HG03095 (cell line): ENCODE measurements around the gene EPB41L4A.
"Not testable (repeated sequence)": the region's sequence is repeated elsewhere in the genome, so short reads cannot be mapped to it uniquely, and the experiment has no call there.

ENCODE experiments used
- ATAC-seq: cut with Tn5 transposase; IDR thresholded peaks from one replicate; pipeline ENCODE4 v1.9.1; 2021; ENCODE audit warnings: moderate library complexity; ENCODE audit not compliant: unreplicated experiment

The EPB41L4A gene

GRCh38 chr5:112263469-112263868, 155.6 kb downstream of the EPB41L4A start:
- ATAC-seq, result no peak

GRCh38 chr5:112258571-112258970, 160.5 kb downstream of the EPB41L4A start:
- ATAC-seq, result no peak

GRCh38 chr5:112257976-112258375, 161.1 kb downstream of the EPB41L4A start:
- no peak for ATAC-seq

DNA sequence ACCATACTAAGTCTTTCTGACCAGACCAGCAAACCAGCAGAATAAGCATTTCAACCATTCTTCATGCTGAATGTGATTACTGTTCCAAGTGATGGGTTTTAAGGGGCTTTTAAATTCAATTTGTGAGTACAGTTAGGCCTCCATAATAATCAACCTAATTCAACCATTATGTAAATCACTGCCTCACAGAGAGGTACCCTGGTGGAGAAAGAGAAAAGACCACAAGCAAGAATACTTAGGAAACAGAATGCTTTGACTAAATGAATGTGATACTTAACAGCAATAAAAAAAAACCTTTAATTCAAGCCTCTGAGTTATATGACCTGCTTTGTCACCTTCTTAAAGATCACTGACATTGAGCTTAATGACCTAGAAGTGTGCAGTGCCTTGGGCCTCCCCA, 162.1 kb downstream of the EPB41L4A start:
- ATAC-seq, result no peak

- ATAC-seq, result no peak
Observed at GRCh38 chr5:112254303-112254702, 164.8 kb downstream of the EPB41L4A start.

DNA sequence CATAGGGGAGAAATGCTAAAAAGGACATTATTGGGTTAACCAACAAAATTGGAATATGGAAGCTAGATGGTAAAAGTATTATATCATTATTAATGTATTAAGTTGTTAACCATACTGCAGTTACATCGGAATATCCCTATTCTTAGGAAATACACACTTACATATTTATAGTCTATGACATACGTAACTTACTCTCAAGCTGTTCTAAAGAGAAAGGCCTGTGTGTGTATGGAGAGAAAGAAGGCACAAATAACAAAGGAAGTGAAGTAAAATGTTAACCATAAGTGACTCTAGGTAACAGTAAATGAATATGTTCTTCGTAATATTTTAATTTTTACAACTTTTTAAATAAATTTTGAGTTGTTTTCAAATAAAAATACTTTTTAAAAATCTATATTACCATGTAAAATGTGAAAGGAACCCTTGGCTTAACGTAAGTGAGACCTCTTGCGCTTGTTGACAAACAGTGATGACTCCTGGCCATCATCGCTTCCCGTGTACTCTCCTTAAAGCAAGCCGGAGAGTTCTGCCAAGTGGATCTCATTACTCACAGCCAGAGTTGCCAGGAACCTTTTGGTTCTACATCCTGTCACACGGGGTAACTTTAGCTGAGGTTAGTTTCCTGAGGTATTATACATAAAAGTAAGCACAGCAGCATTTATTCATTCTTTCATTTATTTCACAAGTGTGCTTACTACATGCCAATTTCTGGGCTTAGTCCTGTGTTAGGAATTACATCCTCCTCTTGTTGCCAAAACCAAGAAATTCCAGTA, 165.4 kb downstream of the EPB41L4A start:
- no peak for ATAC-seq

DNA sequence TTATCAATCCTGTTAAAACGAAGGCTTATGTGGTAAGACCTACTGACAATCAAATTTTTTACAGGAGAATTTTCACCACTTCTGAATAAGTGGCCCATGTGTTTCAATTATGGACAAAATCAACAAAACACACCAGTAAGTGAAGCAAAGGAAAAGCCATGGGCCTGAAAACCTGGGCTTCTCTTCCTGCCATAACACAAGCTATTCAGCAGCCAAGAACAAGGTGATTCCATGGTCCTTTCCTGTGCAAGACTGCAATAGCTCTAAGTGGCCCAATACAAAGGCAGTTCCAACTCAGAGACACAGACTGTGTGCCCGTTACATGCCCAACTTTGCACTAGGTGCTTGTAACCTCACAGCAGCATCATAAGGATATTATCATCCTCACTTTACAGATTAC, 168.5 kb downstream of the EPB41L4A start:
- no peak for ATAC-seq

DNA sequence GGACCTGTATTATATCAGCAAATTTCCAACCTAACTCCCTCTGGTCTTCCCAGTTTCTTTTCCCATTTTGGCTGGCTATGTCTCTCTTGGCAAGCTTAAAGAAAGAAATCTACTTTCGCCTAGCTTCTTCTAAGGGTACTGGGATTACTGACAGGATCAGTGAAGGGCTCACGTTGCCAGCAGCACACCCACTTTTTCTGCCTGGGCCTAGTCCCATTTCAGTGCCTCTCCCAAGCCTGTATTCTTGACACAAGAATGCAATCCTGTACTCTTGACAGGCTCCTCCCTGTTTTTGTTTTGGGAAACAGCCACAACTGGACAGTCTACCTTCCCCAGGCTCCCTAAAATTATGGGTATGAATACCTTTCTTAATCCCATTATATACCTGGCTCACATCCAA, 170.5 kb downstream of the EPB41L4A start:
- no peak for ATAC-seq

DNA sequence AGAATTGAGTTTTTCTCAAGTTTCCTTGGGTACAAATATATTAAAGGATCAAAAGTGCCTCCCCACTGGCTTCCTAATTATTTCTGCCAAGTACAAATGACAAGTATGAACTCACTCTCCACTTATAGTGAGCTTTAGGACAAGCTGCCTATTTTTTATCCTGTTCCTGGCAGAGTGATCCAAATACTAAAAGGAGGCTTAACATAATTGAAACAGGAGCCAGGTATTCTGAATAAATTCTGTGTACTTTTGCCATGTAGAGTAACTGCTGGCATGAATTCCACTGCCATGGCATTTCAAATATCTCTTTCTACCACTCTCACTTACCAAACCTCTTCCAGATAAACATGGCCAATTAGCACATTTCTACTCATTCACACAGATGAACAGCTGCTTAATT, 171.1 kb downstream of the EPB41L4A start:
- no peak for ATAC-seq

- ATAC-seq, result no peak
Observed at GRCh38 chr5:112245656-112246055, 173.4 kb downstream of the EPB41L4A start.

DNA sequence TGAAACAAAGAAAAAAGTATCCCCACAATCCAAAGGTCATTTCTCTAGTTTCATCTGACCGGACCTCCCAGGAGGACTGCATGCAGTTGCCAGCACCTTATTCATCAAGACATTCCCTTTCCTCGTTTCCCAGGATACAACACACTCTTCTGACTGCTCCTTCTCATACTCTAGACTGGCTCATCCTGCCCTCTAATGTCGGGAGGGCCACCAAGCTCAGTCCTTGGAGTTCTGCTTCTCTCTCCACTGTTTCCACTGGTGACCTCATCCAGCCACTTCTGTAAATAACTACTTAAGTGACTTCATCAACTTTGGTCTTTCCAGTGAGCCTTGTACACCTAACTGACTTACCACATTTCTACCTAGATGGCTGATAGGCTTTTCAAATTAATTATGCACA, 179.1 kb downstream of the EPB41L4A start:
- ATAC-seq, result no peak

DNA sequence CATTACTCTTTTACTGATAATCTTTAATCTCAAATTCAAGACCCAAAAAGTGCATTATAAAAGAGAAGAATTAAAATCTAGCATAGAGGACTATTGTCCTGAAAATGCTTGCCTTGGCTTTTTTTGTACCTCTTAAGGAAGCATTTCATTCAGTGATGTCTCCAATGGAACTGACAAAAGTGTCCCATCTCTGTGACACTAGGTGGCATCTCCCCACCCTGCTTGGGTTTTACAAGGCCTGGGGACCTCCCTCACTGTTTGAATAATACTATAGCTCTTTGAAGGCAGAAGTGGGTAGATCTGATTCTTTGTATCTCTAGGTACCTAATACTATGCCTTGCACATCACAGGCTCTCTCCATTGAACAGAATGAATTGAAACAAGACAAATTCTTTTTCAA, 180.6 kb downstream of the EPB41L4A start:
- ATAC-seq, result no peak

DNA sequence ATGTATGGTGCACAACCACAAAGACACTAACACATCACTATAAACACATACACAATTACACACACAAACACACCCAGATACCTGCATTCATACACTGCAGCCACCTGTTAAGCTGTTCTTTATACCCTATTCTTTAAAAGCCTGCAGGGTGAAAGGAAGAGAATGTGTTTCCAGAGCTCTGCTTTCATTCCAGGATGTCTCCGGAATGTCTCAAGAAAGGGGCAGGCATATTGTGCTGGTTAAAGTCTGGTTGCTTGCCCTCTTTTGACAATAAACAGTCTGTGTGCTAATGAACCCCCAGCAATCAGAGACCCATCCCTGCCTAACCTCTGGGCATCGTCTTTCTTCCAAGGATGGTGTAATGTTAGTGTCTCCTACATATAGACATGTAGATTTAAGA, 181.6 kb downstream of the EPB41L4A start:
- ATAC-seq, result no peak

GRCh38 chr5:112234000-112234399, 185.1 kb downstream of the EPB41L4A start:
- no peak for ATAC-seq

- no peak for ATAC-seq
Observed at GRCh38 chr5:112232667-112233066, 186.4 kb downstream of the EPB41L4A start.

DNA sequence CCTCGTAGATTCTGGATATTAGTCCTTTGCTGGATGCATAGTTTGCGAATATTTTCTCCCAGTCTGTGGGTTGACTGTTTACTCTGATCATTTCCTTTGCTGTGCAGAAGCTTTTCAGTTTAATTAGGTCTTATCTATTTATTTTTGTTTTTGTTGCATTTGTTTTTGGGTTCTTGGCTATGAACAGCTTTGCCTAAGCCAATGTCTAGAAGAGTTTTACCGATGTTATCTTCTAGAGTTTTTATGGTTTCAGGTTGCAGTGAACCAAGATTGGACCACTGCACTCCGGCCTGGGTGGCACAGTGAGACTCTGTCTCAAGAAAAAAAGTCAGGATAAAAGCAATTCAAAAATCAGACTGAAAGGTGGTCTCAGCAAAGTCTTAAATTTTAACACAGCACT, 188.5 kb downstream of the EPB41L4A start:
- no peak for ATAC-seq

DNA sequence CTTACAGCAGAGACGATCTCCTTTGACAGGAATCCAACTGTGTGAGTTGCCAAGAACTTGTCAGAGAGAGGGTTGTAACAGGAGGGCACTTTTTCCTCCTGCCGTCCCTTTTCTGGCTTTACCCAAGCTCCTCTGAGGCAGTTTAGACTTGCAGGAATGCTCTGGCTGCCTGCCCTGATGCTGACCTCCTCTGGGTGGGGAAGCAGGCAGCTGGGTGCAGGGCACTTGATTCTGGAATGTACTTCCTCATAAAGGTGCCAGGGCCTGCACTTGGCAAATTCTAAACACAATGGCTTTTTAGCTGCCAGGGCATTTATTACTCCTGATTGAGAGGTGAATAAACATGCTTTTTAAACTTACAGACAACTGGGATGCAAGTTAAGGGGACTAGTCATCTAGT, 190.4 kb downstream of the EPB41L4A start:
- ATAC-seq, result no peak

DNA sequence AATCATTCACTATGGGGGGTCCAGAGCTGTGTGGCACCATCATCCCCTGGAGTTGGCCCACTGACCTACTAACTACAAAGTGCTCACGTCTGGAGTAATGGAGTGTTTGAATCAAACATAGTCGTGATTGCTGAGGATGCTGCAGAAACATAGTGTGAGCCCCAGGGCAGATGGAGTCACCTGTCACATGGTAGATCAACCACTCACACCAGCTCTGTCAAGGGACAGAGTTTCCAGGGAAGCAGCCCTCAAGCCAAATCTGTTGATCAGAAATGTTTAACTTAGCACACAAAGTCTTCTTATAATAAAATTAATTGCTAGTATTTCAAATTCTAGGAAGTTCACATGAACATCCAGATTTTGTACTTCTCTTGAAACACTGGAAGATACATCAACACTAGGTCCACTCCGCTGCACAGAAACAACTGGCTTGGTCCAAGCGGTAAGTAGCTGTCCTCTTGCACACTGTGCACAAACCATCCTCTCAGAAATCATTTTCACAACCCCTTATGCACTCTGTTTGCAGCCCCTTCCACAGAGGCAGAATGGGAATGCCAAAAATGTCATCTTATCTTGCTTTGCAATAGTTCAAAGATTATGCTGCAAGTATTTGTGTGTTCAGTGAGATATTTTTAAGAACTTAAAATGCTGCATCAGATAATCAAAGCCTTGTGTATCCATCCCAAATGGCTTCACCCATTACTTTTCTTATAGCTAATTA, 191.0 kb downstream of the EPB41L4A start:
- no peak for ATAC-seq

GRCh38 chr5:112226215-112226614, 192.9 kb downstream of the EPB41L4A start:
- no peak for ATAC-seq

DNA sequence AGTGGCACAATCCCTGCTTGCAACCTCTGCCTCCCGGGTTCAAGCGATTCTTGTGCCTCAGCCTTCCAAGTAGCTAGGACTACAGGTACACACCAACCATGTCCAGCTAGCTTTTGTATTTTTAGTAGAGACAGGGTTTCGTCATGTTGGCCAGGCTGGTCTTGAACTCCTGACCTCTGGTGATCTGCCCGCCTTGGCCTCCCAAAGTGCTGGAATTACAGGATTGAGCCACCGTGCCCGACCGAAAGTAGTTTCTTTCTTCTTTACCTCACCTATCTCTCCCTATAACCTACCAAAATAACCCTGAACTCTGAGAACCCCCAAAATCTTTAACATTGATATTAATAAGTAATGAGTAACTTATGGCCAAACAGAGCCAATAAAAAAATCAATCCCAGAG, 196.1 kb downstream of the EPB41L4A start:
- not testable (repeated sequence) for ATAC-seq

GRCh38 chr5:112221128-112221527, 197.9 kb downstream of the EPB41L4A start:
- ATAC-seq, result no peak

GRCh38 chr5:112219000-112219399, 200.1 kb downstream of the EPB41L4A start:
- no peak for ATAC-seq
